ENCODE measurements around the gene ADARB2. TPM values are rescaled to one million over a fixed set of nuclear protein-coding genes. Genes with fewer than 3 reads are reported as not detected.

The ADARB2 gene
- total and polyA plus RNA-seq, 5 donors from 2014 or later = 0.27 to 2.9 (median 0.69) TPM; not detected in 1

DNA sequence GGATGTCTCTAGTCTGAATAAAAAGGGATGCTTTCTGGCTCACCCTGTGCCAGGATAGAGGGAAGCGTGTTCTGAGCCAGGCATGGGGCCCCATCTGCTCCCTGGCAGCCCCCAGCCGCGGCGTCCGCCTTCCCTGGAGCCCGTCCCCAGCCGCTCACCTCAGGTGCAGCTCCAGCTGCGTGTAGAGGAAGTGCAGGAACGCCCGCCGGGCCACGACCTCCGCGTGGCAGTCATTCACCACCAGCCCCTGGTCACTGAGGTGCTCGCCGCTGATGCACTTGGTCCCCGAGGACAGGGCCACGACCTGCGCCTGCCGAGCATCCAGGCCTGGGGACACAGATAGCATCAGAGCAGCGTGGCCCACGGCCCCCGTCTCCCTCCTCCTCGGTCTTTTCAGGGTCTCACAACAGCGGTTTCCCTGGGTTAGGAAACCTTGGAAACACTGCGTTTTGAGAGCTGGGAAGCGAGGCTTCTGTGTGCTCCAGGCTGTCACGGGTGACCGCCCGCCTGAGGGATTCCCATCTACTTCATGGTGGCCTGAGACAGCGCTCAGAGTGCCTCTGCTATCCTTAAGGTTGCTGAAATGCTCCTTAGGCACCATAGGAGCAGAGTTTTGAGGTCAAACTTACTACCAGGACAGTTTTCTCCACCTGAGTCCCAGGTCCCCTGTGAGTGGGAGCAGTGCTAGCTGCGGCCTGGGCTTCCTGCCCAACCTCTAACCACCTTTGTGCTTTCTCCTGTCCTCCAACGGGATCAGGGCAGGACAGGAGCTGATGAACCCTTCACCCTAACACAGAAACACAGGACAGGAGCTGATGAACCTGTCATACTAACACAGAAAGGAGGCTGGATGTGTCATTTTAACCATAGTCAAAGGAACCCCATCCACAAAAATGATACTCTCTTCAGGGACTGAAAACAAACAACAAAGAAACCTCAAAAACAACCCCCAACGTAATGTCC, 495.1 kb downstream of the ADARB2 start:
- H3K27me3 ChIP-seq (ENCODE audit: control insufficient read depth, insufficient read depth, low read length) = no peaks in the 10 kb centered on the region
- Mint-ChIP-seq H3K9me3 (peaks cover 0 to 3% (median 0%) of the 10 kb centered on the region in 7 donors), H3K4me1 (peaks cover 0 to 9% (median 3%) of the 10 kb centered on the region in 4 donors), H3K27ac (no peak overlapping the region), H3K4me3 (peak overlapping the region in 1 of 4 donors; percentile 11), H3K36me3 (no peaks in the 10 kb centered on the region), H3K27me3 (peaks cover 12% of the 10 kb centered on the region)
- no peak overlapping the region for H3K27ac ChIP-seq (ENCODE audit: insufficient read depth, low read length, poor library complexity, severe bottlenecking)
- H3K4me3 ChIP-seq (ENCODE audit: low read depth, low read length) = no peak overlapping the region
- ATAC-seq (ENCODE audit: low read depth in 2 of 2) (no peak), DNase-seq (no peak)
- H3K9me3 ChIP-seq (ENCODE audit: control insufficient read depth in 2 of 2, low read length in 2 of 2) = no peaks in the 10 kb centered on the region
- H3K4me1 ChIP-seq (ENCODE audit: control insufficient read depth, insufficient read depth, low read length, poor library complexity, severe bottlenecking) = peaks cover 8% of the 10 kb centered on the region
- no peaks in the 10 kb centered on the region for H3K36me3 ChIP-seq (ENCODE audit: control insufficient read depth, insufficient read depth, low read length)

DNA sequence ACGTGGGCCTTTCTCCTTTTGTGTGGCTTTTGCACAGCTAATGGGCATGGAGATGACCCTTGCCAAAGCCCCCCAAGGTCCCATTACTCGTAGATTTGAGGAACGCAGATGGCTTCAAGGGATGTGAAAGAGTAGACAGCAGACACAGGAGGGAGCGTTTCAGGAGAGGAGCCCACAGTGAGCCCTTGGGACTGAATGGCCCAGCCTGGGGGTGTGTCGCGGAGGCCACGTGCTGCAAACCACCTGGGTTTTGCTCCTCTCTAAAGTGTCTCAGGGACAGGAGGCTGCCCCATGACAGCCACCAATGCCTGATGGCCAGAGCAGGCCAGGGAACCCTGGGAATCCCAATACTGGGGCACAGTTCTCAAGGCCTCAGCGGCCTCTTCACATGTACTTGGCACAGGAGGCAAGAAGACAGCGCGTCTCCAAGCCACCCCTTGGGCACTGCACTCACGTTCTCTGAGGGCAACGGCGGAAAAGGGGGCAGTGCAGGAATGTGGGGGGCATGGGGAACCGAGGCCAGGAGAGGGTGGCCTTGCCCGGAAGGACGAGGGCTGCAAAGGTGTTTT, 495.9 kb downstream of the ADARB2 start:
- H3K27ac Mint-ChIP-seq = no peak overlapping the region
- peaks cover 6% of the 10 kb centered on the region for H3K27me3 Mint-ChIP-seq
- Histone ChIP-seq H3K9me3 (ENCODE audit: control insufficient read depth in 2 of 2, low read length in 2 of 2) (no peaks in the 10 kb centered on the region), H3K4me1 (ENCODE audit: control insufficient read depth, insufficient read depth, low read length, poor library complexity, severe bottlenecking) (peaks cover 8% of the 10 kb centered on the region), H3K36me3 (ENCODE audit: control insufficient read depth, insufficient read depth, low read length) (no peaks in the 10 kb centered on the region), H3K27me3 (ENCODE audit: control insufficient read depth, insufficient read depth, low read length) (no peaks in the 10 kb centered on the region), H3K27ac (ENCODE audit: insufficient read depth, low read length, poor library complexity, severe bottlenecking) (no peak overlapping the region), H3K4me3 (ENCODE audit: low read depth, low read length) (no peak overlapping the region)
- DNase-seq = no peak
- peaks cover 0 to 9% (median 3%) of the 10 kb centered on the region in 4 donors for H3K4me1 Mint-ChIP-seq
- H3K36me3 Mint-ChIP-seq = no peaks in the 10 kb centered on the region
- H3K9me3 Mint-ChIP-seq = peaks cover 0 to 3% (median 0%) of the 10 kb centered on the region in 7 donors
- ATAC-seq (ENCODE audit: low read depth in 2 of 2) = no peak
- H3K4me3 Mint-ChIP-seq = no peak overlapping the region

- H3K27ac Mint-ChIP-seq = peak overlapping the region in 2 of 3 donors; percentile 74 to 83
- no peaks in the 10 kb centered on the region for H3K36me3 ChIP-seq (ENCODE audit: control insufficient read depth, insufficient read depth, low read length)
- DNase-seq (peak in 2 of 3 donors; percentile 16 to 76), ATAC-seq (ENCODE audit: low read depth in 2 of 2) (no peak)
- peaks cover 6% of the 10 kb centered on the region for H3K27me3 Mint-ChIP-seq
- H3K36me3 Mint-ChIP-seq = no peaks in the 10 kb centered on the region
- no peaks in the 10 kb centered on the region for H3K9me3 ChIP-seq (ENCODE audit: control insufficient read depth in 2 of 2, low read length in 2 of 2)
- H3K4me1 Mint-ChIP-seq = peaks cover 0 to 9% (median 3%) of the 10 kb centered on the region in 4 donors
- H3K27ac ChIP-seq (ENCODE audit: insufficient read depth, low read length, poor library complexity, severe bottlenecking) = no peak overlapping the region
- no peak overlapping the region for H3K4me3 ChIP-seq (ENCODE audit: low read depth, low read length)
- H3K27me3 ChIP-seq (ENCODE audit: control insufficient read depth, insufficient read depth, low read length) = no peaks in the 10 kb centered on the region
- H3K4me3 Mint-ChIP-seq = peak overlapping the region in 3 of 4 donors; percentile 56 to 97 (median 90)
- H3K9me3 Mint-ChIP-seq = peaks cover 0 to 3% (median 0%) of the 10 kb centered on the region in 7 donors
- H3K4me1 ChIP-seq (ENCODE audit: control insufficient read depth, insufficient read depth, low read length, poor library complexity, severe bottlenecking) = peaks cover 8% of the 10 kb centered on the region
Observed at GRCh38 chr10:1240341-1240775, 497.0 kb downstream of the ADARB2 start.

- no peak for DNase-seq
- no peaks in the 10 kb centered on the region for H3K27me3 ChIP-seq (ENCODE audit: control insufficient read depth, insufficient read depth, low read length)
- H3K4me3 Mint-ChIP-seq = no peak overlapping the region
- no peaks in the 10 kb centered on the region for H3K9me3 Mint-ChIP-seq
- H3K27ac Mint-ChIP-seq = no peak overlapping the region
- no peaks in the 10 kb centered on the region for H3K36me3 Mint-ChIP-seq
- H3K4me1 Mint-ChIP-seq = no peaks in the 10 kb centered on the region
- no peaks in the 10 kb centered on the region for H3K4me1 ChIP-seq (ENCODE audit: control insufficient read depth, insufficient read depth, low read length, poor library complexity, severe bottlenecking)
- ATAC-seq (ENCODE audit: low read depth in 2 of 2) = no peak
- no peaks in the 10 kb centered on the region for H3K27me3 Mint-ChIP-seq
- no peak overlapping the region for H3K27ac ChIP-seq (ENCODE audit: insufficient read depth, low read length, poor library complexity, severe bottlenecking)
- no peaks in the 10 kb centered on the region for H3K9me3 ChIP-seq (ENCODE audit: control insufficient read depth in 2 of 2, low read length in 2 of 2)
- no peaks in the 10 kb centered on the region for H3K36me3 ChIP-seq (ENCODE audit: control insufficient read depth, insufficient read depth, low read length)
- H3K4me3 ChIP-seq (ENCODE audit: low read depth, low read length) = no peak overlapping the region
Observed at GRCh38 chr10:1233031-1233430, 504.3 kb downstream of the ADARB2 start.

GRCh38 chr10:1232164-1232911, 505.0 kb downstream of the ADARB2 start:
- no peaks in the 10 kb centered on the region for H3K36me3 Mint-ChIP-seq
- no peaks in the 10 kb centered on the region for H3K27me3 Mint-ChIP-seq
- Histone ChIP-seq H3K9me3 (ENCODE audit: control insufficient read depth in 2 of 2, low read length in 2 of 2) (no peaks in the 10 kb centered on the region), H3K36me3 (ENCODE audit: control insufficient read depth, insufficient read depth, low read length) (no peaks in the 10 kb centered on the region), H3K4me1 (ENCODE audit: control insufficient read depth, insufficient read depth, low read length, poor library complexity, severe bottlenecking) (no peaks in the 10 kb centered on the region), H3K27me3 (ENCODE audit: control insufficient read depth, insufficient read depth, low read length) (no peaks in the 10 kb centered on the region), H3K4me3 (ENCODE audit: low read depth, low read length) (no peak overlapping the region), H3K27ac (ENCODE audit: insufficient read depth, low read length, poor library complexity, severe bottlenecking) (no peak overlapping the region)
- ATAC-seq (ENCODE audit: low read depth in 2 of 2) = no peak
- no peaks in the 10 kb centered on the region for H3K9me3 Mint-ChIP-seq
- H3K27ac Mint-ChIP-seq = no peak overlapping the region
- H3K4me3 Mint-ChIP-seq = no peak overlapping the region
- no peaks in the 10 kb centered on the region for H3K4me1 Mint-ChIP-seq
- DNase-seq = no peak

- Mint-ChIP-seq H3K4me3 (no peak overlapping the region), H3K27ac (no peak overlapping the region), H3K36me3 (no peaks in the 10 kb centered on the region), H3K4me1 (no peaks in the 10 kb centered on the region), H3K9me3 (peaks cover 0 to 1% (median 0%) of the 10 kb centered on the region in 7 donors), H3K27me3 (no peaks in the 10 kb centered on the region)
- H3K36me3 ChIP-seq (ENCODE audit: control insufficient read depth, insufficient read depth, low read length) = no peaks in the 10 kb centered on the region
- no peak for DNase-seq
- no peak overlapping the region for H3K4me3 ChIP-seq (ENCODE audit: low read depth, low read length)
- no peaks in the 10 kb centered on the region for H3K9me3 ChIP-seq (ENCODE audit: control insufficient read depth in 2 of 2, low read length in 2 of 2)
- no peak overlapping the region for H3K27ac ChIP-seq (ENCODE audit: insufficient read depth, low read length, poor library complexity, severe bottlenecking)
- H3K4me1 ChIP-seq (ENCODE audit: control insufficient read depth, insufficient read depth, low read length, poor library complexity, severe bottlenecking) = no peaks in the 10 kb centered on the region
- ATAC-seq (ENCODE audit: low read depth in 2 of 2) = no peak
- H3K27me3 ChIP-seq (ENCODE audit: control insufficient read depth, insufficient read depth, low read length) = no peaks in the 10 kb centered on the region
Observed at GRCh38 chr10:1230592-1231275, 506.6 kb downstream of the ADARB2 start.

GRCh38 chr10:1230138-1230537, 507.2 kb downstream of the ADARB2 start:
- no peaks in the 10 kb centered on the region for H3K27me3 ChIP-seq (ENCODE audit: control insufficient read depth, insufficient read depth, low read length)
- H3K36me3 ChIP-seq (ENCODE audit: control insufficient read depth, insufficient read depth, low read length) = no peaks in the 10 kb centered on the region
- DNase-seq (no peak), ATAC-seq (ENCODE audit: low read depth in 2 of 2) (no peak)
- no peak overlapping the region for H3K27ac ChIP-seq (ENCODE audit: insufficient read depth, low read length, poor library complexity, severe bottlenecking)
- H3K4me1 Mint-ChIP-seq = no peaks in the 10 kb centered on the region
- peaks cover 0 to 2% (median 0%) of the 10 kb centered on the region in 7 donors for H3K9me3 Mint-ChIP-seq
- H3K27ac Mint-ChIP-seq = no peak overlapping the region
- H3K36me3 Mint-ChIP-seq = no peaks in the 10 kb centered on the region
- no peaks in the 10 kb centered on the region for H3K27me3 Mint-ChIP-seq
- no peaks in the 10 kb centered on the region for H3K4me1 ChIP-seq (ENCODE audit: control insufficient read depth, insufficient read depth, low read length, poor library complexity, severe bottlenecking)
- no peak overlapping the region for H3K4me3 Mint-ChIP-seq
- H3K9me3 ChIP-seq (ENCODE audit: control insufficient read depth in 2 of 2, low read length in 2 of 2) = no peaks in the 10 kb centered on the region
- no peak overlapping the region for H3K4me3 ChIP-seq (ENCODE audit: low read depth, low read length)
